GM19452 (cell line): Measurements from ENCODE around the gene CNTFR.
"Not testable (repeated sequence)": the region's sequence is repeated elsewhere in the genome, so short reads cannot be mapped to it uniquely, and the experiment has no call there.

Source experiments
- ATAC-seq: cut with Tn5 transposase; IDR thresholded peaks from one replicate; pipeline ENCODE4 v1.9.1; 2021; ENCODE audit not compliant: unreplicated experiment

Gene CNTFR

DNA sequence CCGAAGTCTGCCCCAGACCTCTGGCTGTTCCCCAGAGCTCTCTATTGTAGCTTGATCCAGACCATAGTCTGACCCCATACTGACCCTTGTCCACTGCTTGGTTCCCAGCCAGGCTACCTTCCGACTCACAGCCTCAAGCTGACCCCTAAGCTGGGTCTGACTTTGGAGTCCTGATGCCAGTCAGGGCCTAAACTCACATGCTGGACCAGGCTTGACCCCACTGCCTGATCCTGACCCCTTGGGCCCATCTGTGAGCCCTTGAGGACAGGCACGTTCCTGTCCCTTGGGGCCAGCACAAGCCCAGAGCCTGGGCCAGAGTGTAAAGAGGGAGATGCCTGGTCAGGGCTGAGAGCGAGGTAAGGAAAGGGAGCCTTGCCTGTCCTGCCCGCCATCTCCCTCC, 34.0 kb downstream of the CNTFR start:
- no peak for ATAC-seq

GRCh38 chr9:34555002-34555348, 34.5 kb downstream of the CNTFR start:
- ATAC-seq = no peak

GRCh38 chr9:34554211-34555001, 35.1 kb downstream of the CNTFR start:
- no peak for ATAC-seq

DNA sequence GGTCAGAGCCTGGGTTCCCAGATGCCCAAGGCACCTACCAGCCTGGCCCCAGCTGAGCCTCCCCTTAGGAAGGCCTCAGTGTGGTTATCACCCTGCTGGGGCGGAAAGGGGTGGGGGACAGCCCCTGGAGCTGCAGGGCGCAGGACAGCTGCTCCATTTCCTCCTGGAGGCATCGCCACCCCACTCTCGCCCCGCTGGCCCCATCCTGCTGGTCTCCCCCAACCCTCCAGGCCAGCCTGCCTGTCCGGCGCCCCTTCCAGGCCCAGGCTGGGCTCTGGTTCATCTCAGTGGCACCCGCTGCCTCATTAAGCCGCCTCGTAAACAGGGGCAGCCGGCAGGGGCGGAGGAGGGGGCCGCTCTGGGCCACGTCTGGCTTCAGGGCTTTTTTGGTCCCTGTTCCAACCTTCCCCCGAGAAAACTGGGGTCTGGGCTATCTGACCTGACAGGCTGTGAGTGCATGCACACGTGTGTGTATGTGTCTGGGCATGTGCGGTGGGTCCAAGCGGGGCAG, 36.0 kb downstream of the CNTFR start:
- ATAC-seq = no peak

DNA sequence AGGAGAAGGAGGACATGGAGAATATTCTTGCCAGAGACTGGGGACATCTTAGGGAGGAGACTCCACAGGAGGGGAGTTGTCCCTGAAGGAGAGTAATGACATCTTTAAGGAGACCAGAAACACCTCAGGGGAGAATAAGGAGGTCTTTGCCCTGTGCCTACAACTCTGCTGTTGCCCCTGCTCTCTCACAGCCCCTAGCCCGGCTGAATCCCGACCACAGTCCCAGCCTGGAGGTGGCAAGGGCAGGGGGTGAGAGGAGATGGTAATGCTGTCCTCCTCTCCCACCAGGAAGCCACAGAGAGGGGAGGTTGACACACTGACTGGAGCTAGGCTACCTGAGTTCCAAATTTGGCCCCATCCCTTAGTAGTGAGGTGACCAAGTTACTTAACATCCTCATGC, 36.5 kb downstream of the CNTFR start:
- no peak for ATAC-seq

DNA sequence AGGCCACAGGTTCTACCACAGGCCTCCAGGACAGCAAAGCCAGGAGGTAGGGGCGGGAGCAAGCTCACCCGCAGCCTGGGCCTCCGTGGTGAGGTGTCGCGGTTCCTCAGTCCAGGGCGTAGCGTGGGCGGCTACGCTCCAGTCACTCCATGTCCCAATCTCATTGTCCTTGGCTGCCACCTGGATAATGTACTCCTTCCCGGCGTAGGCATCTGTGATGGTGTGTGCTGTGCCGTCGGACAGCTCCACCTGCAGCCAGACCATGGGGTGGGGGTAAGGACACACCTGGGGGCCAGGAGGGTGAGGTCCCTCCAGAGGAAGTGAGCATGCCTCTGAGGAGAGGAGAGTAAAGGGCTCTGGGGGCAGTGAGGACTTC, 36.9 kb downstream of the CNTFR start:
- ATAC-seq = no peak

- no peak for ATAC-seq
These were observed 37.5 kb downstream of the CNTFR start for GRCh38 chr9:34551751-34552605.

DNA sequence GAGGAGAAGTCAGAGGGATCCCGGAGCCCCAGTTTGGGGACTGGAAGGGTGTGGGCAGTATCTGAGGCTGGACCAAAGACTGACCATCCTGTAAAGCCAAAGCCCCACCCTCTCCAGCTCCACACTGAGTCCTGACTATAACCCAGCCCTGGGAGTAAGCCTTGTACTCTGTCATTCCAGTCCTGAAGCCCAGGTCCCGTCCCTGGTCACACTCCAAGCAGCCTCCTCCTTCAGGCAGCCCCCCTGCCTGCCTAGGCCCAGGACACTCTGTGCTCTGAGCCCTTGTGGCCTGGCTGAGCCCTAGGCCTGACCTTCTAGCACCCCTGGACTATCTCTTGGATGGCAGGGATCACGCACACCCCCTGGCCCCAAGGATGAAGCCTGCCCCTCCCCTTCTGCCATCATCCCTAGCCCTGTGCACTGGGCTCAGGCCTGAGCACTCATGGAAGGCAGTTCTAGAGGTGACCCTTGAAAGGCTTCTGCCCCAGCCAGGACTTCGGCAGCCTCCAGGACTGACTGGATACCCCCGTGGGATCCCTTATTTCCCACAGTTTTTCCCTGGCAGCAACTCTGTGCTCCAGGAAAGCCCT, 38.7 kb downstream of the CNTFR start:
- no peak for ATAC-seq

- ATAC-seq = no peak
These were observed 39.4 kb downstream of the CNTFR start for GRCh38 chr9:34550016-34550680.

GRCh38 chr9:34549407-34549732, 40.2 kb downstream of the CNTFR start:
- ATAC-seq = no peak

DNA sequence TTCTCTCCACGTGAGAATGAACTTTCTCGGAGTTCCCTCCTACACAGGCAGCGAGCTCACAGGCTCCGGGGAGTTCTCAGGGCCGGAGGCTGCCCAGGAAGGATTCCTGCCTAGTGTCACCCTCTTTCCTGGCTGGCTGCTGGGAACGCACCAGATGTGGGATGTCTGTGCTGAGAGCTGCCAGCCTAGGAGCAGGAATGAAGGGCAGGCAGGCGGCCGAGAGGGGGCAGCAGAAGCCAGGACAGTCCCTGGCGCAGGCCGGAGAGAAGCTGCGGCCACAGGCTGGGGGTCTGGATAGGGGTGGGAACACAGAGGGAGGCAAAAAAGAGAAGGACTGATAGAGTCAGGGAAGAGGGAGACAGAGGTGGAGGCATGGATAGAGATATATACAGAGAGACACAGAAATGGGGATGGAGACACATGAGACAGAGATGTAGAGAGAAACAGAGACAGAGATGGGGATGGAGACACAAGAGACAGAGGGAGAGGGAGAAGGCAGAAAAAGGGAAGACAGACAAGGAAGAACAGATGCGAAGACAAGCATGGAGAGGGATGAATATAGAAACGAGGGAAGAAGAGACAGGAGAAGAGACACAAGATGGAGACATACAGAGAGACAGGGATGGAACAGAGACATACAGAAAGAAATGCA, 41.4 kb downstream of the CNTFR start:
- ATAC-seq = no peak

GRCh38 chr9:34546834-34547827, 42.4 kb downstream of the CNTFR start:
- no peak for ATAC-seq

- no peak for ATAC-seq
These were observed 43.3 kb downstream of the CNTFR start for GRCh38 chr9:34546102-34546833.

DNA sequence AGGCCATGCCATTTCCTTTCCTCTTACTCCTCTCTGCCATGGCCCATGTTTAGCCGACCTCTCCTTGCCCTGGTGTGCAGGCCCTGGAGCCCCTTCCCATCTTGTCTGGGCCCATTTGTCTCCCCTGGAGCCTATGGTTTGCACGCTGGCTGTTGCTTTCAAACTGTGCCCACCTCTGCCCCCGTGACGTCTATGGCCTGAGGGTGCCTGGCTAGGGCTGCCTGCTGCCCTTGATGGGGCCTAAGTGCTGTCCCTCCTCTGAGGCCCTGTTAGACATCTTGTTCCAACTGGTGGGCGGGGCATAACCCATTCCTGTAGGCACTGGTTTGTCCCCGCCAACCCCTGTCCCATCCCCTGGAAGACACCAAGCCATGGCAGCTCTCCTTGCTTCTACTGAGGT, 44.0 kb downstream of the CNTFR start:
- no peak for ATAC-seq

GRCh38 chr9:34544035-34544434, 45.5 kb downstream of the CNTFR start:
- no peak for ATAC-seq

DNA sequence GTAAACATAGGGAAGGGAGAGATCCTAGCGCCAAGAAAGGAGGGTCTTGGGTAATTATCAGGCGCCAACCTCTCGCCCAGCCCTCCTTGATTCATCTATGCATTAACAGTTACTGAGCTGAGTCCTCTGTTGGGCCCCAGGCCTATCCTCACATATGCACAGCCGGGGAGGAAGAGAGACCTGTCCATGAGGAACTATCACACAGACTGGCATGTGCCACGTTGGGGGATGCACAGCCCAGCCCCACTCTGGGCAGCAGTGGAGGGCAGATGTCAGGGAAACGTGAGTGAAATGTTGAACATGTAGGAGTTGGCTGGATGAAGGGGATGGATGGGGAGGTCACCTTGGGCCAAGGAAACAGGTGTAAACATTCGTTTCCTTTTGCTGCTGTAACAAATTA, 48.0 kb downstream of the CNTFR start:
- ATAC-seq = no peak

DNA sequence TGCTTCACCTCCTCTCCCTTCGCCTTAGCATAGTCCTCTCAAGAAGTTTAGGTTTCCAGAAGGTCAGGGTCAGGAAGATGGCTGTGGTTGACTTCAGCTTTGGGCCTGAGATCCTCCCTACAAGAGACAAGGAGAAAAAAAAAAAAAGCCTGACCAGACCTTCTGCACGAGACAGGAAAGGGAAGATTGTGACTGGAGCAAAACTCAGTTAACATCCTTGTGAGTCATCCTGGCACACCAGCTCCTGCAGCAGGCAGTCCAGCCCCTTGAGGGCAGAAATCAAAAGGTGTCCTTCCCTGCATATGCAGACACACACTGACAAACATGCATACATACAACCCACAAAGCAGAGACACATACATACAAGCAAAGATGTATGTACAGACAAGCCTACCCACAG, 48.7 kb downstream of the CNTFR start:
- ATAC-seq = no peak

DNA sequence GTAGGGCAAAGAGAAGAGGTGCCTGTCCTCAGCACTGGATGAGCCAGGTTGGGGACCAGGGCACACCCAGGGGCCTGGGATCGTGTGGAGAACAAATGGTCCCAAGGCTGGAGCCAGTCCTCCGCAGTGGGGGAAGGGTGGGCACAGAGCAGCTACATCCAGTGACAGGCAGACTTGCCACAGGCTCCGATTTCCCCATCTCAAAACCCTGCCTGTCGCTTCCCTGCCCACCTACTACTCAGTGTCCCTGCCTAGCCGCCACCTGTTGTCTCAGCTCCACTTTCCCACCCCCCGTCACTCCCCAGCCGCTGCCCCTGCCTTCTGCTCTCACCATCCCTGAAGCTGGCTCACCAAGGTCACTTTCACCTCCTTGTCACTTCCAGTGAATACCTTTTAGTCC, 52.8 kb downstream of the CNTFR start:
- ATAC-seq = no peak

- ATAC-seq = not testable (repeated sequence)
These were observed 57.5 kb downstream of the CNTFR start for GRCh38 chr9:34532041-34532440.
